H9 (cell line): ENCODE data around the gene CBX3. TPM values are rescaled to one million over a fixed set of nuclear protein-coding genes. Genes with fewer than 3 reads are reported as not detected.

Experiments
- DNase-seq: peaks from one replicate; pipeline ENCODE4 v3.0.0-alpha.2; 2017
- H2AFZ ChIP-seq: one replicate; pipeline ENCODE4 v1.6.1; 2013; ENCODE audit warnings: mild to moderate bottlenecking, low read length, control low read depth, moderate library complexity
- H2AK5ac ChIP-seq: 2 replicates; pipeline ENCODE4 v1.6.1; 2013; ENCODE audit warnings: low read length, control low read depth, mixed read lengths; ENCODE audit not compliant: insufficient read length
- H2BK120ac ChIP-seq: one replicate; pipeline ENCODE4 v1.6.1; 2013; ENCODE audit warnings: low read depth, mild to moderate bottlenecking, low read length, control low read depth, inconsistent platforms; ENCODE audit not compliant: poor library complexity, severe bottlenecking
- H2BK12ac ChIP-seq: 2 replicates; pipeline ENCODE4 v1.6.1; 2013; ENCODE audit warnings: low read length, control low read depth, mixed read lengths, low read depth; ENCODE audit not compliant: insufficient read length
- H2BK15ac ChIP-seq: 2 replicates; pipeline ENCODE4 v1.6.1; 2013; ENCODE audit warnings: low read depth, low read length, control low read depth
- H2BK20ac ChIP-seq: one replicate; pipeline ENCODE4 v1.6.1; 2013; ENCODE audit warnings: low read depth, mild to moderate bottlenecking, low read length, control low read depth, inconsistent platforms; ENCODE audit not compliant: poor library complexity, severe bottlenecking
- H2BK5ac ChIP-seq: 2 replicates; pipeline ENCODE4 v1.6.1; 2013; ENCODE audit warnings: low read length, control low read depth, mixed read lengths; ENCODE audit not compliant: insufficient read length
- H3K14ac ChIP-seq: 2 replicates; pipeline ENCODE4 v1.6.1; 2013; ENCODE audit warnings: low read length, control low read depth; ENCODE audit not compliant: insufficient read depth
- H3K18ac ChIP-seq: 2 replicates; pipeline ENCODE4 v1.6.1; 2013; ENCODE audit warnings: low read depth, mild to moderate bottlenecking, mixed read lengths, low read length, control low read depth; ENCODE audit not compliant: insufficient read length
- H3K23ac ChIP-seq: 2 replicates; pipeline ENCODE4 v1.6.1; 2013; ENCODE audit warnings: low read length, control low read depth, mixed read lengths, low read depth; ENCODE audit not compliant: insufficient read length
- H3K23me2 ChIP-seq: 2 replicates; pipeline ENCODE4 v1.6.1; 2013; ENCODE audit warnings: low read depth, mild to moderate bottlenecking, mixed read lengths, low read length, control low read depth; ENCODE audit not compliant: insufficient read length, poor library complexity, severe bottlenecking
- H3K27ac ChIP-seq: 2 replicates; pipeline ENCODE4 v1.5.1; 2013; ENCODE audit warnings: low read length, control low read depth, mixed read lengths, low read depth; ENCODE audit not compliant: insufficient read length
- H3K27me3 ChIP-seq: 2 replicates; pipeline ENCODE4 v1.6.1; 2013; ENCODE audit warnings: low read length, control low read depth, inconsistent platforms; ENCODE audit not compliant: insufficient read depth
- H3K4ac ChIP-seq: 2 replicates; pipeline ENCODE4 v1.6.1; 2013; ENCODE audit warnings: low read depth, mild to moderate bottlenecking, control low read depth, inconsistent platforms, low read length, moderate library complexity
- H3K4me1 ChIP-seq: 2 replicates; pipeline ENCODE4 v1.6.1; 2013; ENCODE audit warnings: low read length, control low read depth, inconsistent platforms; ENCODE audit not compliant: insufficient read depth
- H3K4me2 ChIP-seq: 2 replicates; pipeline ENCODE4 v1.6.1; 2013; ENCODE audit warnings: low read length, control low read depth, mixed read lengths; ENCODE audit not compliant: insufficient read length, insufficient read depth
- H3K56ac ChIP-seq: 2 replicates; pipeline ENCODE4 v1.6.1; 2013; ENCODE audit warnings: low read depth, mild to moderate bottlenecking, mixed read lengths, low read length, control low read depth; ENCODE audit not compliant: insufficient read length
- H3K79me1 ChIP-seq: 2 replicates; pipeline ENCODE4 v1.6.1; 2013; ENCODE audit warnings: low read depth, mild to moderate bottlenecking, moderate library complexity, low read length, control low read depth, inconsistent platforms; ENCODE audit not compliant: insufficient read depth, poor library complexity, severe bottlenecking
- H3K79me2 ChIP-seq: 2 replicates; pipeline ENCODE4 v1.6.1; 2013; ENCODE audit warnings: low read length, control low read depth, inconsistent platforms; ENCODE audit not compliant: insufficient read depth
- H3K9ac ChIP-seq: 2 replicates; pipeline ENCODE4 v1.6.1; 2013; ENCODE audit warnings: low read length, control low read depth, mixed read lengths; ENCODE audit not compliant: insufficient read length; ENCODE audit errors: extremely low read depth
- H3K9me3 ChIP-seq: one replicate; pipeline ENCODE4 v1.6.1; 2013; ENCODE audit warnings: low read depth, low read length, inconsistent platforms; ENCODE audit not compliant: control insufficient read depth
- H3T11ph ChIP-seq: one replicate; pipeline ENCODE4 v1.6.1; 2013; ENCODE audit warnings: mild to moderate bottlenecking, low read length, control low read depth, inconsistent platforms
- H4K20me1 ChIP-seq: one replicate; pipeline ENCODE4 v1.6.1; 2013; ENCODE audit not compliant: control insufficient read depth, insufficient read length, insufficient read depth
- H4K5ac ChIP-seq: 2 replicates; pipeline ENCODE4 v1.6.1; 2013; ENCODE audit warnings: low read depth, mild to moderate bottlenecking, mixed read lengths, low read length, control low read depth; ENCODE audit not compliant: insufficient read length
- H4K8ac ChIP-seq: replicated peaks from 2 replicates; pipeline ENCODE4 v1.6.1; 2013; ENCODE audit warnings: low read length, control low read depth, mixed read lengths, low read depth; ENCODE audit not compliant: insufficient read length
- H4K91ac ChIP-seq: 2 replicates; pipeline ENCODE4 v1.6.1; 2013; ENCODE audit warnings: low read depth, mild to moderate bottlenecking, moderate library complexity, mixed read lengths, low read length, control low read depth; ENCODE audit not compliant: insufficient read length
- H3K27ac Mint-ChIP-seq, 3 experiments: 2 replicates in 2 of 3; 3 replicates in 1 of 3; pipeline ENCODE4 v1.8.0; 2020 to 2021; ENCODE audit warnings: mixed read lengths in 3 of 3, mild to moderate bottlenecking in 1 of 3, moderate library complexity in 1 of 3
- H3K27me3 Mint-ChIP-seq: 2 replicates; pipeline ENCODE4 v1.8.0; 2021; ENCODE audit warnings: low read depth, mild to moderate bottlenecking, moderate library complexity, mixed read lengths
- H3K36me3 Mint-ChIP-seq, 3 experiments: 2 replicates in 2 of 3; 3 replicates in 1 of 3; pipeline ENCODE4 v1.8.0; 2020 to 2021; ENCODE audit warnings: low read depth in 3 of 3, mixed read lengths in 3 of 3; ENCODE audit not compliant: insufficient read depth in 1 of 3
- H3K4me1 Mint-ChIP-seq, 2 experiments: 2 replicates each; pipeline ENCODE4 v1.8.0; 2020; ENCODE audit warnings: mixed read lengths in 2 of 2
- H3K4me3 Mint-ChIP-seq, 2 experiments: 2 replicates in 1 of 2; 3 replicates in 1 of 2; pipeline ENCODE4 v1.8.0; 2020 to 2021; ENCODE audit warnings: mild to moderate bottlenecking in 2 of 2, mixed read lengths in 2 of 2, moderate library complexity in 1 of 2
- H3K9me3 Mint-ChIP-seq, 2 experiments: 2 replicates in 1 of 2; 3 replicates in 1 of 2; pipeline ENCODE4 v1.8.0; 2020; ENCODE audit warnings: mild to moderate bottlenecking in 2 of 2, mixed read lengths in 2 of 2, moderate library complexity in 1 of 2
- WGBS: extraction: QIAGEN DNeasy Blood & Tissue Kit; methylation state at CpG from one replicate; pipeline ENCODE4 v1.1.7; 2013; ENCODE audit warnings: missing lambda C conversion rate, low lambda C conversion rate, mixed read lengths; ENCODE audit not compliant: insufficient read length; ENCODE audit errors: extremely low coverage; 5-methylcytosine and 5-hydroxymethylcytosine counted together
- total RNA-seq: library from RNA; stranded (reverse); gene quantifications from 2 replicates; pipeline ENCODE4 v1.2.1, GENCODE V29; 2021
- TF ChIP-seq, protein P1 (sequence below): fragments of 200-600 bp; sonication (generic); conservative IDR thresholded peaks from 3 replicates; pipeline ENCODE4 v1.8.0; 2021; ENCODE audit warnings: antibody characterized with exemption, mild to moderate bottlenecking

CBX3 gene
- total RNA-seq, 1 experiment from 2014 or later: 288 TPM

DNA sequence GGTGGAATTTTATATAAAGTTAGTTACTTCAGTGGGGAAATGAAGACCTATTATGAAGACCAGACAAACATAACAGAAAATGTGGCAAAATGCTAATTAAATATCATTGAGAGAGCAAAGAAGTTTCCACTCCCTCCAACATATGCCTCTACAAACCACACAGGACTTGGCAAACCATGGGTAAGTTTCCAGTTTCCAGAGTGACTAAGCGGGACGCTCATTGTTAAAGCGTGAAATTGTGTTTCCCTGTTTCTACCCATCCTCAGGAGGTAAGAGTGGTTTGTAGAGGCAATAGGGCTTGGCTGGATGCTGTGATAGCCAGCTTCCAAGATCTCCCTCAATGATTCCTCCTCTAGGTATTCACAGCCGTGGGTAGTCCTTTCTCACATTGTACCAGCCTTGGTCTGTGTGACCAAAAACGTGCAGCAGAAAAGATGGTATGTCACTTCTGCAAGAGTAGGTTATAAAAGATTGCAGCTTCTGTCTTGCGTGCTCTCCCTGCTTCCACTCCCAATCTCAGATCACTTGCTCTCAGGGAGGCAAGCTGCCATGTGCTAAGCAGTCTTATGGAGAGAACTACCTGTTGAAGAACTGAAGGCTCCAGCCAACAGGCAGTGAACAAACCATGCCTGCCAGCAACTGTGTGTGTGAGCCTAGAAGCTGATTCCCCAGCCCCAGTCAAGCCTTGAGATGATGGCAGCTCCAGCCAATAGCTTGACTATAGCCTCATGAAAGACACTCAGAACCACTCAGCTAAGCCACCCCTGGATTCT is 35.7 kb downstream of the CBX3 start:
- TF ChIP-seq, protein P1, sequence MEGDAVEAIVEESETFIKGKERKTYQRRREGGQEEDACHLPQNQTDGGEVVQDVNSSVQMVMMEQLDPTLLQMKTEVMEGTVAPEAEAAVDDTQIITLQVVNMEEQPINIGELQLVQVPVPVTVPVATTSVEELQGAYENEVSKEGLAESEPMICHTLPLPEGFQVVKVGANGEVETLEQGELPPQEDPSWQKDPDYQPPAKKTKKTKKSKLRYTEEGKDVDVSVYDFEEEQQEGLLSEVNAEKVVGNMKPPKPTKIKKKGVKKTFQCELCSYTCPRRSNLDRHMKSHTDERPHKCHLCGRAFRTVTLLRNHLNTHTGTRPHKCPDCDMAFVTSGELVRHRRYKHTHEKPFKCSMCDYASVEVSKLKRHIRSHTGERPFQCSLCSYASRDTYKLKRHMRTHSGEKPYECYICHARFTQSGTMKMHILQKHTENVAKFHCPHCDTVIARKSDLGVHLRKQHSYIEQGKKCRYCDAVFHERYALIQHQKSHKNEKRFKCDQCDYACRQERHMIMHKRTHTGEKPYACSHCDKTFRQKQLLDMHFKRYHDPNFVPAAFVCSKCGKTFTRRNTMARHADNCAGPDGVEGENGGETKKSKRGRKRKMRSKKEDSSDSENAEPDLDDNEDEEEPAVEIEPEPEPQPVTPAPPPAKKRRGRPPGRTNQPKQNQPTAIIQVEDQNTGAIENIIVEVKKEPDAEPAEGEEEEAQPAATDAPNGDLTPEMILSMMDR: no peak
- Histone ChIP-seq H3K4me2 (no peak overlapping the region), H3K23me2 (no peaks in the 10 kb centered on the region), H4K8ac (no peak overlapping the region), H3K56ac (no peak overlapping the region), H3K27ac (no peak overlapping the region), H4K5ac (no peak overlapping the region), H3K27me3 (no peaks in the 10 kb centered on the region), H2AFZ (no peak overlapping the region), H2AK5ac (no peak overlapping the region), H2BK12ac (no peak overlapping the region), H3K4ac (no peak overlapping the region), H2BK120ac (no peak overlapping the region), H2BK20ac (no peak overlapping the region), H3K79me1 (no peaks in the 10 kb centered on the region), H3K9ac (no peak overlapping the region), H3K79me2 (no peaks in the 10 kb centered on the region), H4K20me1 (no peaks in the 10 kb centered on the region), H2BK5ac (no peak overlapping the region), H3K23ac (no peak overlapping the region), H4K91ac (no peak overlapping the region), H3K4me1 (no peaks in the 10 kb centered on the region), H2BK15ac (no peak overlapping the region), H3K18ac (no peak overlapping the region), H3K14ac (no peak overlapping the region), H3T11ph (no peak overlapping the region), H3K9me3 (no peaks in the 10 kb centered on the region)
- Mint-ChIP-seq H3K4me1 (peaks cover 0 to 5% of the 10 kb centered on the region in 2 experiments; a peak in 1 of 4 replicates), H3K9me3 (no peaks in the 10 kb centered on the region), H3K27ac (no peak overlapping the region), H3K27me3 (peaks cover 2% of the 10 kb centered on the region), H3K4me3 (no peak overlapping the region; a peak in 1 of 5 replicates), H3K36me3 (no peaks in the 10 kb centered on the region)
- WGBS: no CpG with 5 or more reads among the region's 6 CpGs
- DNase-seq: no peak
